ENCODE results near the gene HOXA3.
A peak's percentile ranks its signal among the peaks of the same experiment; 100 is the strongest.

DNA sequence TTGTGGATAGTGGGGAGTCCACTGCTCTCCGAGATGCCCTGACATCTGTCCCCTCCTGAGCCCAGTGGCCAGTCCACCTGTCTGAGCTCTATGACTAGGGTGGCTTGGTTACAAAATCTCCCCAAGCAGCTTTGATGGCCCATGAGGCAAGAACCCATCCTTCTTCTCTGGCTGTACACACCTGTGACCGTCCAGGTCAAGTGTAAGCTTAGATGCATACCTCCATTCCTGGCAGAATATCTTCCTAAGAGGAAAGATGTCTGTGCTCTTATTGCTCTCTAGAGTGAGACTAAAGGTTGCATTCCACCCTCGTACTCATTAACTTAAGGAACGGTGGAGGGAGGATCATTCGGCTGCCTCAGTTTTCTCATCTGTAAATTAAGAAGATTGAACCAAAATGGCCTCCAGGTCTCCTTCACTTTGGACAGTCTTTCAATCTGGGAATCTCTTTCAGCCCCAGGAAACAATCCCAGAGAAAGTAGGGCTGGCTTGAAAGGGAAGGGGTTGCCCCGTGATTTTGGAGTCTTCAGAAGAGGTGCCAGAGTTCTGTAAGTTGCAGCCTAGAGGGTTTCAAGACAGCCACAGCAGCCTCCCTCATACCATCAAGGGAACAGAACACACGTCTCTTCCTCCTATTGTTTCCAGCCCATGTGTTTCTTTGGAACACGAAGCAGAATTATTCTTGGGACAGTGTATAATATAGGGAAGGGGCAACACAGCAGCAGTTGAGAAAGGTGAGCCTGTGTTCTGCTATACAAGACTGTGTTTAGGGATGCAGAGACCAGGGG, 27.3 kb downstream of the HOXA3 start:
- TF ChIP-seq, protein P1, sequence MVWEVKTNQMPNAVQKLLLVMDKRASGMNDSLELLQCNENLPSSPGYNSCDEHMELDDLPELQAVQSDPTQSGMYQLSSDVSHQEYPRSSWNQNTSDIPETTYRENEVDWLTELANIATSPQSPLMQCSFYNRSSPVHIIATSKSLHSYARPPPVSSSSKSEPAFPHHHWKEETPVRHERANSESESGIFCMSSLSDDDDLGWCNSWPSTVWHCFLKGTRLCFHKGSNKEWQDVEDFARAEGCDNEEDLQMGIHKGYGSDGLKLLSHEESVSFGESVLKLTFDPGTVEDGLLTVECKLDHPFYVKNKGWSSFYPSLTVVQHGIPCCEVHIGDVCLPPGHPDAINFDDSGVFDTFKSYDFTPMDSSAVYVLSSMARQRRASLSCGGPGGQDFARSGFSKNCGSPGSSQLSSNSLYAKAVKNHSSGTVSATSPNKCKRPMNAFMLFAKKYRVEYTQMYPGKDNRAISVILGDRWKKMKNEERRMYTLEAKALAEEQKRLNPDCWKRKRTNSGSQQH (CRISPR knock-in tag; IDR thresholded peaks at IDR 0.05; ENCODE audit: low read depth): no peak
- TF ChIP-seq CREB1 (IDR thresholded peaks at IDR 0.05) (no peak), CREB1 (CRISPR knock-in tag; IDR thresholded peaks at IDR 0.05) (no peak), RFX1 (IDR thresholded peaks at IDR 0.05) (no peak), POLR2A (IDR thresholded peaks at IDR 0.05; ENCODE audit: insufficient read depth in 1 of 2, low read depth in 2 of 2, low read length in 2 of 2) (peak in 1 of 2 experiments; percentile 11; a peak in 1 of 4 replicates), ZNF577 (CRISPR knock-in tag; IDR thresholded peaks at IDR 0.05; ENCODE audit: borderline replicate concordance, low read depth) (no peak), SALL2 (CRISPR knock-in tag; IDR thresholded peaks at IDR 0.05) (no peak), JDP2 (CRISPR knock-in tag; IDR thresholded peaks at IDR 0.05; ENCODE audit: borderline replicate concordance) (no peak), GABPA (IDR thresholded peaks at IDR 0.05; ENCODE audit: low read depth, low read length) (no peak), GABPA (CRISPR knock-in tag; IDR thresholded peaks at IDR 0.05; ENCODE audit: low read depth) (no peak), ELF4 (CRISPR knock-in tag; IDR thresholded peaks at IDR 0.05; ENCODE audit: borderline replicate concordance) (no peak), AKAP8 (CRISPR knock-in tag; IDR thresholded peaks at IDR 0.05) (no peak)
- TF ChIP-seq, protein P2, sequence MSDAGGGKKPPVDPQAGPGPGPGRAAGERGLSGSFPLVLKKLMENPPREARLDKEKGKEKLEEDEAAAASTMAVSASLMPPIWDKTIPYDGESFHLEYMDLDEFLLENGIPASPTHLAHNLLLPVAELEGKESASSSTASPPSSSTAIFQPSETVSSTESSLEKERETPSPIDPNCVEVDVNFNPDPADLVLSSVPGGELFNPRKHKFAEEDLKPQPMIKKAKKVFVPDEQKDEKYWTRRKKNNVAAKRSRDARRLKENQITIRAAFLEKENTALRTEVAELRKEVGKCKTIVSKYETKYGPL (CRISPR knock-in tag; IDR thresholded peaks at IDR 0.05): no peak

Measured in HepG2 (cell line).